Parathyroid adenoma (tissue), 2 donors: ENCODE data around the gene FNDC5.

ENCODE experiments used
- H2AFZ ChIP-seq: fragments of 300-600 bp; sonication (generic); one replicate; pipeline ENCODE4 v1.7.0; 2017; ENCODE audit warnings: antibody characterized with exemption, mild to moderate bottlenecking
- H3K27ac ChIP-seq: fragments of 300-600 bp; sonication (generic); one replicate; pipeline ENCODE4 v1.7.0; 2017
- H3K27me3 ChIP-seq: fragments of 300-600 bp; sonication (generic); one replicate; pipeline ENCODE4 v1.7.0; 2017; ENCODE audit warnings: low read length; ENCODE audit not compliant: control insufficient read depth, insufficient read depth
- H3K36me3 ChIP-seq: fragments of 300-600 bp; sonication (generic); one replicate; pipeline ENCODE4 v1.7.0; 2017; ENCODE audit warnings: low read length; ENCODE audit not compliant: control insufficient read depth, insufficient read depth
- H3K4me1 ChIP-seq: fragments of 300-600 bp; sonication (generic); one replicate; pipeline ENCODE4 v1.7.0; 2017; ENCODE audit warnings: control low read depth
- H3K4me2 ChIP-seq: fragments of 300-600 bp; sonication (generic); one replicate; pipeline ENCODE4 v1.7.0; 2017; ENCODE audit warnings: low read length
- H3K4me3 ChIP-seq: fragments of 300-600 bp; sonication (generic); one replicate; pipeline ENCODE4 v1.7.0; 2017; ENCODE audit warnings: low read depth, low read length
- H3K79me2 ChIP-seq: fragments of 300-600 bp; sonication (generic); one replicate; pipeline ENCODE4 v1.7.0; 2017; ENCODE audit warnings: control low read depth
- H3K9ac ChIP-seq: fragments of 300-600 bp; sonication (generic); one replicate; pipeline ENCODE4 v1.7.0; 2017; ENCODE audit warnings: mild to moderate bottlenecking
- H3K9me3 ChIP-seq: fragments of 300-600 bp; sonication (generic); one replicate; pipeline ENCODE4 v1.7.0; 2017; ENCODE audit warnings: low read length; ENCODE audit not compliant: control insufficient read depth
- CTCF ChIP-seq: fragments of 300-600 bp; sonication (generic); IDR thresholded peaks from one replicate; pipeline ENCODE4 v1.7.0; 2017; ENCODE audit warnings: antibody characterized with exemption, mild to moderate bottlenecking
- donor health status: primary hyperparathyroidism.

Gene FNDC5

DNA sequence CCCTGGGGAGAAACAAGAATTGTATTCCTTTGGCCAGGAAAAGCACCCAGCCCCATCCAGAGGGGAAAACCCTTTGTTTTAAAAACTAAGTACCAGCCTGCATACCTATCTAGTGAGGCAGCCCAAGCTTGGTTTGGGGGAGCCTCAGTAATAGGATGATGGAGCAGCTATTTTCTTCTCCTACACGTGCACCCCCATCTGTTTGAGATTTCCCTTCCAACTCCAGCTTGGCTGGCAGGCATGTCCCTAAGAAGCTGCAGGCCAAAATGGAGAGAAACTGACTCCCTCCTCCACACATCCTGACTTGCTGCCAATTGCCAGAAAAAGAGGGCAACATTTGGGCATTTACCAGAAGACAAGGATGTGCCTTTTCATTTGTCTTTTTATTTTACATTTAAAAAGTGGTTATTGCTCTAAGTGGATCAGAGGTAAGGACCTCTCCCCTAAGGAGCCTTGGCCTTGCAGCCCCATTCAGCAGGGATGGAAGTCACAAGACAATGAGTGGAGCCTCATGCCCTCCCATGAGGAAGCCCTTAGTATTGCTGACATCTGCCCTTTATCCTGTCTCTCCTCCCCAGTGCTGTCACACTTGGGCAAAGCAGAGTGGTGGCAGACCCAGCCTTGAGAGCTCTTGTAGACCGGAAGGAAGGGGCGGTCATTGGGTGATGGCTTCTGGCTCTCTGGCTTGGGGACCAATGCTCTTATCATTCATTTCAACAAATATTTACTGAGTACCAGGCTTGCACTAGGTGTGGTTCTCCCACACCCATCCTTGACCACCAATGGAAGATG, 8.6 kb downstream of the FNDC5 start:
- Histone ChIP-seq H3K36me3 (no peaks in the 10 kb centered on the region), H3K79me2 (no peaks in the 10 kb centered on the region)
- no peak for TF ChIP-seq CTCF

GRCh38 chr1:32860566-32860965, 10.1 kb downstream of the FNDC5 start:
- H3K79me2 ChIP-seq = no peaks in the 10 kb centered on the region
- no peak overlapping the region for H2AFZ ChIP-seq
- peaks cover 5% of the 10 kb centered on the region for H3K4me1 ChIP-seq
- H3K9ac ChIP-seq = no peak overlapping the region
- H3K27me3 ChIP-seq = no peaks in the 10 kb centered on the region
- H3K36me3 ChIP-seq = no peaks in the 10 kb centered on the region
- no peaks in the 10 kb centered on the region for H3K9me3 ChIP-seq
- TF ChIP-seq CTCF = no peak
- no peak overlapping the region for H3K27ac ChIP-seq
- no peak overlapping the region for H3K4me3 ChIP-seq
- H3K4me2 ChIP-seq = no peak overlapping the region

More for the DNA sequence above, 8.6 kb downstream of the FNDC5 start:
- no peak overlapping the region for H3K9ac ChIP-seq
- peaks cover 5% of the 10 kb centered on the region for H3K4me1 ChIP-seq
- H3K4me2 ChIP-seq = no peak overlapping the region
- H3K27me3 ChIP-seq = no peaks in the 10 kb centered on the region
- H3K27ac ChIP-seq = no peak overlapping the region
- no peaks in the 10 kb centered on the region for H3K9me3 ChIP-seq
- no peak overlapping the region for H3K4me3 ChIP-seq
- H2AFZ ChIP-seq = no peak overlapping the region

GRCh38 chr1:32859915-32860314, 10.8 kb downstream of the FNDC5 start:
- H3K79me2 ChIP-seq = no peaks in the 10 kb centered on the region
- H3K36me3 ChIP-seq = no peaks in the 10 kb centered on the region
- no peak overlapping the region for H3K4me2 ChIP-seq
- H3K4me3 ChIP-seq = no peak overlapping the region
- H3K4me1 ChIP-seq = peaks cover 5% of the 10 kb centered on the region
- H3K9ac ChIP-seq = no peak overlapping the region
- H2AFZ ChIP-seq = no peak overlapping the region
- no peak overlapping the region for H3K27ac ChIP-seq
- H3K9me3 ChIP-seq = no peaks in the 10 kb centered on the region
- TF ChIP-seq CTCF = no peak
- H3K27me3 ChIP-seq = no peaks in the 10 kb centered on the region

GRCh38 chr1:32858791-32859190, 11.9 kb downstream of the FNDC5 start:
- Histone ChIP-seq H3K36me3 (no peaks in the 10 kb centered on the region), H3K27ac (no peak overlapping the region)
- TF ChIP-seq CTCF = no peak

DNA sequence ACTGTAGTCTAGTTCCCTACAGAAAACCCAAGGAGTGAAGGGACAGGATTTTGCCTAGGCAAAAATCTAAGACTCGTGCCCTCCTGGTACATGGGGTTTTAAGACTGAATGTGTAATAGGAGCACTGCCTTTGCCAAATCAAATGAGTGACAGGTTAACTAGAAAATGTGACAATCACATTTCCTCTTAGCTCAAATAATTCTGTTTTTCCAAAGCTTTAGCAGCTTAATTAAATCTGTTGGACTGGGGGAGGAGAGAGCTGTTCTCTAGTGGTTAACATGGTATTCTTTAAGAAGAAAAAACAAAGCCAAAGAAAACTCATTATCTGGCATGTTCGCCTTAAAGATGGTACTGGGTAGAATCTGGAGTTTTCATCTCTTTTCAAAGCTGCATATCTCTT, 12.6 kb downstream of the FNDC5 start:
- H3K9ac ChIP-seq = no peak overlapping the region
- H3K27ac ChIP-seq = no peak overlapping the region
- TF ChIP-seq CTCF = no peak
- no peaks in the 10 kb centered on the region for H3K9me3 ChIP-seq
- H2AFZ ChIP-seq = no peak overlapping the region
- no peaks in the 10 kb centered on the region for H3K79me2 ChIP-seq
- no peak overlapping the region for H3K4me2 ChIP-seq
- no peaks in the 10 kb centered on the region for H3K27me3 ChIP-seq
- no peaks in the 10 kb centered on the region for H3K36me3 ChIP-seq
- no peaks in the 10 kb centered on the region for H3K4me1 ChIP-seq
- H3K4me3 ChIP-seq = no peak overlapping the region

More at GRCh38 chr1:32858791-32859190, 11.9 kb downstream of the FNDC5 start:
- Histone ChIP-seq H3K4me3 (no peak overlapping the region), H3K9me3 (no peaks in the 10 kb centered on the region), H3K4me2 (no peak overlapping the region), H3K27me3 (no peaks in the 10 kb centered on the region), H3K9ac (no peak overlapping the region), H2AFZ (no peak overlapping the region), H3K79me2 (no peaks in the 10 kb centered on the region), H3K4me1 (peaks cover 4% of the 10 kb centered on the region)
